ENCODE measurements around the gene CLEC5A. TPM values are rescaled to one million over a fixed set of nuclear protein-coding genes. Genes with fewer than 3 reads are reported as not detected.

CLEC5A gene
- total RNA-seq, 4 donors from 2014 or later, result 0.32 to 0.66 (median 0.42) TPM; not detected in 1

DNA sequence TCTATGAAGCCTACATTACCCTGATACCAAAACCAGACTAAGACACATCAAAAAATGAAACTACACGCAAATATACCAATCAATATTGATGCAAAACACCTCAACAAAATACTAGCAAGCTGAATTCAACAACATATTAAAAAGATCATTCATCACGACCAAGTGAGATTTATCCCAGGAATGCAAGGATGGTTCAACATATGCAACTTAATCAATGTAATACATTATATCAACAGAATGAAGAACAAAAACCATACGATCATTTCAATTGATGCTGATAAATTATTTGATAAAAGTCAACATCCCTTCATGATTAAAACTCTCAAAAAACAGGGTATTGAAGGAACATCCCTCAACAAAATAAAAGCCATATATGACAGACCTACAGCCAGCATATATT lies 5.7 kb downstream of the CLEC5A start:
- intact Hi-C loops (cut with DNase I), result no loop called here
- no peaks in the 10 kb centered on the region for H3K36me3 ChIP-seq
- DNase-seq (ENCODE audit: extremely low spot score), result no peak
- H3K4me1 ChIP-seq, result no peaks in the 10 kb centered on the region
- TF ChIP-seq, protein P1, sequence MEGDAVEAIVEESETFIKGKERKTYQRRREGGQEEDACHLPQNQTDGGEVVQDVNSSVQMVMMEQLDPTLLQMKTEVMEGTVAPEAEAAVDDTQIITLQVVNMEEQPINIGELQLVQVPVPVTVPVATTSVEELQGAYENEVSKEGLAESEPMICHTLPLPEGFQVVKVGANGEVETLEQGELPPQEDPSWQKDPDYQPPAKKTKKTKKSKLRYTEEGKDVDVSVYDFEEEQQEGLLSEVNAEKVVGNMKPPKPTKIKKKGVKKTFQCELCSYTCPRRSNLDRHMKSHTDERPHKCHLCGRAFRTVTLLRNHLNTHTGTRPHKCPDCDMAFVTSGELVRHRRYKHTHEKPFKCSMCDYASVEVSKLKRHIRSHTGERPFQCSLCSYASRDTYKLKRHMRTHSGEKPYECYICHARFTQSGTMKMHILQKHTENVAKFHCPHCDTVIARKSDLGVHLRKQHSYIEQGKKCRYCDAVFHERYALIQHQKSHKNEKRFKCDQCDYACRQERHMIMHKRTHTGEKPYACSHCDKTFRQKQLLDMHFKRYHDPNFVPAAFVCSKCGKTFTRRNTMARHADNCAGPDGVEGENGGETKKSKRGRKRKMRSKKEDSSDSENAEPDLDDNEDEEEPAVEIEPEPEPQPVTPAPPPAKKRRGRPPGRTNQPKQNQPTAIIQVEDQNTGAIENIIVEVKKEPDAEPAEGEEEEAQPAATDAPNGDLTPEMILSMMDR (IDR thresholded peaks at IDR 0.05), result no peak
- TF ChIP-seq POLR2A (IDR thresholded peaks at IDR 0.05; ENCODE audit: low read depth), result no peak
- TF ChIP-seq EP300 (IDR thresholded peaks at IDR 0.05), result no peak
- no peak for TF ChIP-seq POLR2AphosphoS5 (IDR thresholded peaks at IDR 0.05)
- H3K27ac ChIP-seq (replicated peaks in 1 of 4), result no peak overlapping the region
- peaks cover 0 to 20% (median 10%) of the 10 kb centered on the region in 4 donors for H3K9me3 ChIP-seq
- no peaks in the 10 kb centered on the region for H3K27me3 ChIP-seq
- WGBS, result 80% methylated on average over 3 of the region's 3 CpGs
- no peak overlapping the region for H3K4me3 ChIP-seq

DNA sequence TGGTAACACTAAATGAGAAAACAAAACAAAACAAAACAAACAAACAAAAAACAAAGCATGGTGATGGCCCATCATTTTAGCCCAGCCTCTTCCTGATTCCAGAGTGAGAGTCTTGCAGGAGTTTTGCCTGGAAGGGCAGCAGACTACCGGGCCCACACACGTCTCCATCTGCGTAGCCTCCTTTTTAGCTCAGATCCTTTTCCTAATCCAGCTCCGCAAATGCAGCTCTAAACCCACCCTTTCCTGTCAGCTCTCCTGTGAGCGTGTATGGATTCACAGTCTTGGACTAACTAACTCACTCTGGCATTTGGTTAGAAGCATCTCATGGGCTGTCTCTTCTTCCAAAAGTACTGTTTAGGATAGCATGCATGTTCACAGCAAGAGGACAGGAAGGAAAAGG lies 16.6 kb downstream of the CLEC5A start:
- intact Hi-C loops (cut with DNase I), result no loop called here
- no peaks in the 10 kb centered on the region for H3K4me1 ChIP-seq
- TF ChIP-seq, protein P1 (IDR thresholded peaks at IDR 0.05), result no peak
- TF ChIP-seq POLR2AphosphoS5 (IDR thresholded peaks at IDR 0.05) (no peak), EP300 (IDR thresholded peaks at IDR 0.05) (no peak), POLR2A (IDR thresholded peaks at IDR 0.05; ENCODE audit: low read depth) (no peak)

DNA sequence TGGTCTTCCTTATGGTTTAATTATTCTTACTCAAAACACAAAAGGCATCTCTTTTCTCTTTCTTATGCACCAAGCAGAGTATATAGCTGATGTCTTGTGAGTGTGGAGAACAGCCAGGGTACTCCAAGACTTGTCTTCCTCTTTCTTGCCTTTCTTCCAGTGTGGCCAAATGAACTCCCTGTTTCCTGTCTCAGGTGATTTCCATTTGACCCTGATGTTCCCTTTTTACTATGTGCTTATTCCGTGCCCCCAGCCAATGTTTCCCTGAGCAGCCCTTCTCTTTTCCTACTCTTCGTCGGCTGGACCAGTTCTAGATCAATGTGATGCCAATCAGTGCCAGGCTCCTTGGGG lies 18.0 kb downstream of the CLEC5A start:
- Histone ChIP-seq H3K27me3 (no peaks in the 10 kb centered on the region), H3K4me3 (no peak overlapping the region), H3K27ac (replicated peaks in 1 of 4) (no peak overlapping the region), H3K9me3 (no peaks in the 10 kb centered on the region), H3K4me1 (no peaks in the 10 kb centered on the region), H3K36me3 (no peaks in the 10 kb centered on the region)
- TF ChIP-seq EP300 (IDR thresholded peaks at IDR 0.05) (no peak), POLR2A (IDR thresholded peaks at IDR 0.05; ENCODE audit: low read depth) (no peak), POLR2AphosphoS5 (IDR thresholded peaks at IDR 0.05) (no peak)
- TF ChIP-seq, protein P1 (IDR thresholded peaks at IDR 0.05), result no peak
- intact Hi-C loops (cut with DNase I), result no loop called here
- WGBS, result 81% methylated on average over 3 of the region's 3 CpGs
- DNase-seq (ENCODE audit: extremely low spot score), result no peak

More for the DNA sequence above, 16.6 kb downstream of the CLEC5A start:
- Histone ChIP-seq H3K36me3 (no peaks in the 10 kb centered on the region), H3K4me3 (no peak overlapping the region), H3K27me3 (no peaks in the 10 kb centered on the region), H3K27ac (replicated peaks in 1 of 4) (no peak overlapping the region), H3K9me3 (no peaks in the 10 kb centered on the region)
- WGBS, result 79% methylated on average over 5 of the region's 5 CpGs
- DNase-seq (ENCODE audit: extremely low spot score), result no peak

DNA sequence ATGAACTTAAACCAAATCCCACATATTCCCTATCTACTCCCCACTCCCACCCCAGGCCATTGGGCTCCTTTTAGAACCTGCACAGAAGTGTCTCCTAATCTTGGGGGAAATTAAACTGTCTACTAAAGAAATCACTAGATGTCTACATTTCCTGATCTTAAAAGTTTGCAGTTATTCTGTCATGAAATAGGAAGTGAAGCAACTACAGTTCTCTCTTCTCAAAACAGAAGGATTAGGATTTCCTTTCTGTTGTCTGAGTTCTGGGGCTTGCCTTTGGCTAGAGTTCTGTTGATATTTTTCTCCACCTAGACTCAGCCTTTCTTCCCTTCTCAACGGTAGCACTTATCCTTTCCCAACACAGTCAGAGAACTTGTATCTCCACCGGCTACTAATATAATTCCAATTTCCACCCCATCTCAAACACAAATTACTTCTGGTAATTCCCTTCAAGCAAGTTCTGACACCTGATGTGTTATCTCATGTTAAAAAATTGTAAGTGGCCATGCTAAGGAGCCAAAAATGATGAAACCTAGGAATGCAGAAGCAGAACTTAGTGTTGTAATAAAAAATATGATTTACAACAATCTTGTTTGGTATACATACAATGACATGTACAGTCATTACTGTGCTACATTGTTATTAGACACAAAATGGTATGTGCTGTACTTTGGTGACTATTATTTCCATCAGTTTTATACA lies 18.5 kb downstream of the CLEC5A start:
- intact Hi-C loops (cut with DNase I), result no loop called here
- H3K9me3 ChIP-seq, result no peaks in the 10 kb centered on the region
- TF ChIP-seq POLR2AphosphoS5 (IDR thresholded peaks at IDR 0.05) (no peak), EP300 (IDR thresholded peaks at IDR 0.05) (no peak), POLR2A (IDR thresholded peaks at IDR 0.05; ENCODE audit: low read depth) (no peak)
- TF ChIP-seq, protein P1 (IDR thresholded peaks at IDR 0.05), result no peak
- H3K4me3 ChIP-seq, result no peak overlapping the region
- 64% methylated on average over 2 of the region's 2 CpGs for WGBS
- no peak for DNase-seq (ENCODE audit: extremely low spot score)
- H3K4me1 ChIP-seq, result no peaks in the 10 kb centered on the region
- no peak overlapping the region for H3K27ac ChIP-seq (replicated peaks in 1 of 4)
- H3K36me3 ChIP-seq, result no peaks in the 10 kb centered on the region
- H3K27me3 ChIP-seq, result no peaks in the 10 kb centered on the region

DNA sequence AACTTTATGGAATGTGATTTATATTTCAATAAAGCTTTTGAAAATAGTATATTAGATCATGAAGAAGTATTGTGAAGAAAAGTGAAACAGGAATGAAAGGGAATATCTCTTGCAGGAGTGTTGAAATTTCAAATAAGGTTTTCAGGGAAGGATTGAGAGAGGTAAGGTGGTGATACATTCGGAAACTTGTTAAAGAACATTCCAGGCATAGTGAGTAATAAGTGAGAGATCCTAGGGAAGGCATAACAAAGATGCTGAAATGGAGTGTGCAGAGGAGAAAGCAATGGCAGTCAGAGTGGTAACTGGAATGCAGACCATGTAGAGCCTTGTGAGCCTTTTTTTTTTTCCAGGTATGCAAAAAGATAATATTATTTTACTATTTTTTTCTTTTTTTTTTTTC lies 26.5 kb downstream of the CLEC5A start:
- no peaks in the 10 kb centered on the region for H3K36me3 ChIP-seq
- no peak overlapping the region for H3K27ac ChIP-seq (replicated peaks in 1 of 4)
- H3K4me1 ChIP-seq, result no peaks in the 10 kb centered on the region
- H3K4me3 ChIP-seq, result no peak overlapping the region
- TF ChIP-seq, protein P1 (IDR thresholded peaks at IDR 0.05), result no peak
- no peak for TF ChIP-seq EP300 (IDR thresholded peaks at IDR 0.05)
- no peak for TF ChIP-seq POLR2AphosphoS5 (IDR thresholded peaks at IDR 0.05)
- no peak for TF ChIP-seq POLR2A (IDR thresholded peaks at IDR 0.05; ENCODE audit: low read depth)
- no peak for DNase-seq (ENCODE audit: extremely low spot score)
- WGBS, result 84% methylated on average over 1 of the region's 1 CpG
- H3K27me3 ChIP-seq, result no peaks in the 10 kb centered on the region
- no peaks in the 10 kb centered on the region for H3K9me3 ChIP-seq
- intact Hi-C loops (cut with DNase I), result no loop called here

Measured in esophagus muscularis mucosa (tissue), 4 donors.